Neural progenitor cell (in vitro differentiated cells): ENCODE data around the gene SESN3. TPM values are rescaled to one million over a fixed set of nuclear protein-coding genes. Genes with fewer than 3 reads are reported as not detected.

Experiments
- DNase-seq: peaks from one replicate; pipeline ENCODE4 v3.0.0-alpha.2; 2016; ENCODE audit warnings: low spot score
- H2AFZ ChIP-seq: fragments of 200-600 bp; sonication (generic); replicated peaks from 2 replicates; pipeline ENCODE4 v1.6.1; 2016; ENCODE audit warnings: antibody characterized with exemption
- H3F3A ChIP-seq: fragments of 200-600 bp; sonication (generic); 2 replicates; pipeline ENCODE4 v1.6.1; 2016; ENCODE audit warnings: antibody characterized with exemption, low read depth
- H3K27ac ChIP-seq: fragments of 200-600 bp; sonication (generic); 2 replicates; pipeline ENCODE4 v1.5.1; 2016; ENCODE audit warnings: mild to moderate bottlenecking
- H3K27me3 ChIP-seq: fragments of 200-600 bp; sonication (generic); 2 replicates; pipeline ENCODE4 v1.6.1; 2016; ENCODE audit warnings: mild to moderate bottlenecking, moderate library complexity
- H3K36me3 ChIP-seq: fragments of 200-600 bp; sonication (generic); 2 replicates; pipeline ENCODE4 v1.5.1; 2016
- H3K4me1 ChIP-seq: fragments of 200-600 bp; sonication (generic); 2 replicates; pipeline ENCODE4 v1.6.1; 2016; ENCODE audit warnings: mixed run types
- H3K4me2 ChIP-seq: fragments of 200-600 bp; sonication (generic); 2 replicates; pipeline ENCODE4 v1.6.1; 2016
- H3K4me3 ChIP-seq: fragments of 200-600 bp; sonication (generic); 2 replicates; pipeline ENCODE4 v1.5.1; 2016
- H3K79me2 ChIP-seq: fragments of 200-600 bp; sonication (generic); 2 replicates; pipeline ENCODE4 v1.6.1; 2016; ENCODE audit warnings: low read depth
- H3K9ac ChIP-seq: fragments of 200-600 bp; sonication (generic); 2 replicates; pipeline ENCODE4 v1.6.1; 2016
- H3K9me3 ChIP-seq: fragments of 200-600 bp; sonication (generic); 2 replicates; pipeline ENCODE4 v1.5.1; 2016; ENCODE audit warnings: low read depth
- H4K20me1 ChIP-seq: fragments of 200-600 bp; sonication (generic); 2 replicates; pipeline ENCODE4 v1.6.1; 2016; ENCODE audit warnings: low read depth
- H3K27ac Mint-ChIP-seq: 3 replicates; pipeline ENCODE4 v1.8.0; 2021; ENCODE audit warnings: mixed read lengths
- H3K27me3 Mint-ChIP-seq: 2 replicates; pipeline ENCODE4 v1.8.0; 2022; ENCODE audit warnings: low read depth, mild to moderate bottlenecking, inconsistent platforms, moderate library complexity, mixed read lengths; ENCODE audit not compliant: insufficient read depth
- H3K36me3 Mint-ChIP-seq: 3 replicates; pipeline ENCODE4 v1.8.0; 2021; ENCODE audit warnings: mixed read lengths
- H3K4me1 Mint-ChIP-seq: 3 replicates; pipeline ENCODE4 v1.8.0; 2021; ENCODE audit warnings: mixed read lengths
- H3K4me3 Mint-ChIP-seq: 3 replicates; pipeline ENCODE4 v1.8.0; 2021; ENCODE audit warnings: mild to moderate bottlenecking, moderate library complexity, mixed read lengths
- H3K9me3 Mint-ChIP-seq: 3 replicates; pipeline ENCODE4 v1.8.0; 2020; ENCODE audit warnings: mixed read lengths
- EZH2 ChIP-seq: fragments of 200-600 bp; sonication (generic); IDR thresholded peaks from 2 replicates; pipeline ENCODE4 v1.6.1; 2017; ENCODE audit warnings: antibody characterized with exemption, mild to moderate bottlenecking, moderate library complexity
- EZH2phosphoT487 ChIP-seq: fragments of 200-600 bp; sonication (generic); IDR thresholded peaks from 2 replicates; pipeline ENCODE4 v1.6.1; 2017; ENCODE audit warnings: antibody characterized with exemption
- total RNA-seq: library from RNA; depleted of rRNA; stranded (reverse); fragments of >200 nt; gene quantifications from 2 replicates; pipeline ENCODE4 v1.2.3, GENCODE V29; 2015; ENCODE audit warnings: low replicate concordance
- TF ChIP-seq, protein P1 (sequence below): fragments of 200-600 bp; sonication (generic); IDR thresholded peaks from 2 replicates; pipeline ENCODE4 v1.5.1; 2017; ENCODE audit warnings: antibody characterized with exemption, mild to moderate bottlenecking

The SESN3 gene
- total RNA-seq, 1 donor from 2014 or later, result 234 TPM

DNA sequence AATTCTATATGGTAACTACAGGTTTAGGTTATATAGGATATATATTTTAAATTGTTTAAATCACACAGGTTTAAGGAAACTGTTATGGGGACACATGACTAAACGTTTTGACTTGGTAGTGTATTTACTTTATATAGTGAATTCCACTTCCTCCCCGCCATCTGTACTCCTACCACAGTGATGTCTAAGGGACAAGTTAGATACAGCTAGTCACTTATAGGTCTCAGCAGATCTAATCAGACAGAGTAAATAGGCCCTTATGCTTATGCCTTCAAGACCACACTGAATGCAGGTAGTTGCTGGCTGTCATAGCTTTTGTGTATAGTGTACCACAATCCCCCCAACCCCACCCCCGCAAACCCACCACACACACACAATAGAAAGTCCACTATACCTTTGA, 8.2 kb downstream of the SESN3 start:
- Histone ChIP-seq H3K36me3 (no peaks in the 10 kb centered on the region), H3K79me2 (peaks cover 100% of the 10 kb centered on the region), H3K4me2 (peak overlapping the region; percentile 55), H3K9ac (no peak overlapping the region), H3K4me3 (no peak overlapping the region), H2AFZ (no peak overlapping the region), H3K27me3 (no peaks in the 10 kb centered on the region), H3K4me1 (peaks cover 38% of the 10 kb centered on the region), H3K9me3 (no peaks in the 10 kb centered on the region), H3F3A (peaks cover 14% of the 10 kb centered on the region), H3K27ac (no peak overlapping the region), H4K20me1 (peaks cover 87% of the 10 kb centered on the region)
- Mint-ChIP-seq H3K4me3 (no peak overlapping the region), H3K27ac (no peak overlapping the region), H3K36me3 (peaks cover 49% of the 10 kb centered on the region), H3K4me1 (no peaks in the 10 kb centered on the region), H3K27me3 (no peaks in the 10 kb centered on the region), H3K9me3 (peaks cover 31% of the 10 kb centered on the region)
- no peak for DNase-seq
- TF ChIP-seq, protein P1, sequence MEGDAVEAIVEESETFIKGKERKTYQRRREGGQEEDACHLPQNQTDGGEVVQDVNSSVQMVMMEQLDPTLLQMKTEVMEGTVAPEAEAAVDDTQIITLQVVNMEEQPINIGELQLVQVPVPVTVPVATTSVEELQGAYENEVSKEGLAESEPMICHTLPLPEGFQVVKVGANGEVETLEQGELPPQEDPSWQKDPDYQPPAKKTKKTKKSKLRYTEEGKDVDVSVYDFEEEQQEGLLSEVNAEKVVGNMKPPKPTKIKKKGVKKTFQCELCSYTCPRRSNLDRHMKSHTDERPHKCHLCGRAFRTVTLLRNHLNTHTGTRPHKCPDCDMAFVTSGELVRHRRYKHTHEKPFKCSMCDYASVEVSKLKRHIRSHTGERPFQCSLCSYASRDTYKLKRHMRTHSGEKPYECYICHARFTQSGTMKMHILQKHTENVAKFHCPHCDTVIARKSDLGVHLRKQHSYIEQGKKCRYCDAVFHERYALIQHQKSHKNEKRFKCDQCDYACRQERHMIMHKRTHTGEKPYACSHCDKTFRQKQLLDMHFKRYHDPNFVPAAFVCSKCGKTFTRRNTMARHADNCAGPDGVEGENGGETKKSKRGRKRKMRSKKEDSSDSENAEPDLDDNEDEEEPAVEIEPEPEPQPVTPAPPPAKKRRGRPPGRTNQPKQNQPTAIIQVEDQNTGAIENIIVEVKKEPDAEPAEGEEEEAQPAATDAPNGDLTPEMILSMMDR, result no peak
- TF ChIP-seq EZH2 (no peak), EZH2phosphoT487 (no peak)

DNA sequence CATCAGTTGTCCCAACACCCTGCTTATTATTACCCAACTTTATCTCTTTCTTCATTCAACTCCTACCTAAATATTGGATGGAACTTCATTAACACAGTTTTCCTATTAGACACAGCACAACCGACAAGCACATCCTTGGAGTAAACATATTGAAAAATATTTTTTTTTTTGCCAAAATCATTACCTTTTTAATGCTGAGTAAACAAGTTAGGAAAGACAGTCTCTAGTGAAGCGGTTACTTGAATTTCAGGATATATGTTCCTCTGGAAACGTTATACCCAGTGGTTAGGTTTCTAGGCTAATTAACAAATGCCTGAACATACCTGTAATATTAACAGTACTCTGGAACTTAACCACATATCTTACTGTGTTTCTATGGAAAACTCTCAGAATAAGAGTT, 11.4 kb downstream of the SESN3 start:
- DNase-seq, result no peak
- Mint-ChIP-seq H3K36me3 (peaks cover 44% of the 10 kb centered on the region), H3K4me3 (no peak overlapping the region), H3K4me1 (no peaks in the 10 kb centered on the region), H3K9me3 (peaks cover 16% of the 10 kb centered on the region), H3K27ac (no peak overlapping the region), H3K27me3 (no peaks in the 10 kb centered on the region)
- Histone ChIP-seq H3K4me1 (peaks cover 17% of the 10 kb centered on the region), H3K4me2 (no peak overlapping the region), H2AFZ (no peak overlapping the region), H3K27me3 (no peaks in the 10 kb centered on the region), H3K4me3 (no peak overlapping the region), H3K27ac (no peak overlapping the region), H3K9ac (no peak overlapping the region), H3F3A (peaks cover 3% of the 10 kb centered on the region), H3K36me3 (peaks cover 2% of the 10 kb centered on the region), H3K79me2 (peaks cover 99% of the 10 kb centered on the region), H3K9me3 (no peaks in the 10 kb centered on the region), H4K20me1 (peaks cover 68% of the 10 kb centered on the region)
- TF ChIP-seq EZH2 (no peak), EZH2phosphoT487 (no peak)
- TF ChIP-seq, protein P1, result no peak

DNA sequence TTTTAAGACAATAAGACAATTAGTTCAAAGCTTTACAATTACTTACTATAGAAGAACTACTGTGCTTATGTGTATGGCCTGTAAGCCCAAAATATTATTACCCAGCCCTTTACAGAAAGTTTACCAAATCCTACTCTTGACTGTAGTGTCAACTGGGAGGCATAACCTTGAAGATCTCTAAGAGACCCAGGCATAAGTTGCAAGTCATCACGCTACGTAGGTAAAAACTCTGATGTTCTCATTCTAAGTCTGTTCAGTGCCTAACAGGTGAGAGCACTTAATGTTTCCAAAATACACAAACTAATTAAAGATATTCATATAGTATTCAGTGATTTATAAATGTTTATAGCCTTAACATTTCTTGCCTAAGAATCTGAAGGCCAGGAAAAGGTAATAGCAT, 12.9 kb downstream of the SESN3 start:
- H2AFZ ChIP-seq, result no peak overlapping the region
- peaks cover 2% of the 10 kb centered on the region for H3K4me1 Mint-ChIP-seq
- H3K4me1 ChIP-seq, result peaks cover 3% of the 10 kb centered on the region
- no peak overlapping the region for H3K9ac ChIP-seq
- H3K27ac Mint-ChIP-seq, result no peak overlapping the region
- peaks cover 2% of the 10 kb centered on the region for H3K36me3 ChIP-seq
- no peaks in the 10 kb centered on the region for H3K27me3 Mint-ChIP-seq
- H3K4me3 ChIP-seq, result no peak overlapping the region
- H3K4me2 ChIP-seq, result no peak overlapping the region
- H3K79me2 ChIP-seq, result peaks cover 99% of the 10 kb centered on the region
- peaks cover 3% of the 10 kb centered on the region for H3F3A ChIP-seq
- H4K20me1 ChIP-seq, result peaks cover 68% of the 10 kb centered on the region
- DNase-seq, result no peak
- no peaks in the 10 kb centered on the region for H3K27me3 ChIP-seq
- TF ChIP-seq EZH2, result no peak
- TF ChIP-seq, protein P1, result no peak
- no peak for TF ChIP-seq EZH2phosphoT487
- H3K27ac ChIP-seq, result no peak overlapping the region
- no peak overlapping the region for H3K4me3 Mint-ChIP-seq
- H3K36me3 Mint-ChIP-seq, result peaks cover 33% of the 10 kb centered on the region
- H3K9me3 ChIP-seq, result no peaks in the 10 kb centered on the region
- peaks cover 7% of the 10 kb centered on the region for H3K9me3 Mint-ChIP-seq
